Central memory CD8-positive, alpha-beta T cell (primary cell): ENCODE measurements around the gene MBD2.
A peak's percentile ranks its signal among the peaks of the same experiment; 100 is the strongest.

ENCODE experiments used
- ATAC-seq: fragments of 150-1000 bp; cut with Tn5 transposase; replicated peaks from 2 replicates; pipeline ENCODE4 v1.10.0; 2022; ENCODE audit warnings: mild to moderate bottlenecking, moderate FRiP score, moderate number of reproducible peaks; ENCODE audit not compliant: poor library complexity, severe bottlenecking; ENCODE audit errors: extremely low read depth
- DNase-seq, 2 donors: peaks; one replicate each; pipeline ENCODE4 v3.0.0; 2021; ENCODE audit warnings: low spot score in 2 of 2
- H3K27ac Mint-ChIP-seq: one replicate; pipeline ENCODE4 v1.8.0; 2022; ENCODE audit warnings: low read depth, mild to moderate bottlenecking, moderate library complexity, mixed read lengths
- H3K27me3 Mint-ChIP-seq: one replicate; pipeline ENCODE4 v1.8.0; 2022; ENCODE audit warnings: mixed read lengths
- H3K36me3 Mint-ChIP-seq: one replicate; pipeline ENCODE4 v1.8.0; 2022; ENCODE audit warnings: mild to moderate bottlenecking, moderate library complexity, mixed read lengths; ENCODE audit not compliant: insufficient read depth
- H3K4me1 Mint-ChIP-seq: one replicate; pipeline ENCODE4 v1.8.0; 2022; ENCODE audit warnings: mixed read lengths
- H3K4me3 Mint-ChIP-seq: one replicate; pipeline ENCODE4 v1.8.0; 2022; ENCODE audit warnings: mild to moderate bottlenecking, moderate library complexity, mixed read lengths
- H3K9me3 Mint-ChIP-seq: one replicate; pipeline ENCODE4 v1.8.0; 2022; ENCODE audit warnings: mixed read lengths

MBD2 gene

GRCh38 chr18:54183390-54183789 lies 41.1 kb downstream of the MBD2 start:
- Mint-ChIP-seq H3K9me3 (no peaks in the 10 kb centered on the region), H3K4me3 (no peak overlapping the region), H3K27ac (no peak overlapping the region), H3K4me1 (no peaks in the 10 kb centered on the region), H3K27me3 (no peaks in the 10 kb centered on the region), H3K36me3 (peaks cover 12% of the 10 kb centered on the region)
- ATAC-seq (no peak), DNase-seq (no peak)

GRCh38 chr18:54181856-54182602 lies 42.4 kb downstream of the MBD2 start:
- Mint-ChIP-seq H3K27ac (no peak overlapping the region), H3K4me1 (no peaks in the 10 kb centered on the region), H3K27me3 (no peaks in the 10 kb centered on the region), H3K36me3 (peaks cover 7% of the 10 kb centered on the region), H3K9me3 (no peaks in the 10 kb centered on the region), H3K4me3 (no peak overlapping the region)
- DNase-seq (no peak), ATAC-seq (no peak)

- peaks cover 26% of the 10 kb centered on the region for H3K4me1 Mint-ChIP-seq
- no peak for DNase-seq
- H3K4me3 Mint-ChIP-seq, result no peak overlapping the region
- H3K27me3 Mint-ChIP-seq, result no peaks in the 10 kb centered on the region
- no peaks in the 10 kb centered on the region for H3K9me3 Mint-ChIP-seq
- H3K27ac Mint-ChIP-seq, result peak overlapping the region; percentile 52
- no peak for ATAC-seq
- H3K36me3 Mint-ChIP-seq, result peaks cover 7% of the 10 kb centered on the region
These were observed 50.4 kb downstream of the MBD2 start for GRCh38 chr18:54173980-54174630.

- ATAC-seq (no peak), DNase-seq (no peak)
- peaks cover 6% of the 10 kb centered on the region for H3K36me3 Mint-ChIP-seq
- no peaks in the 10 kb centered on the region for H3K27me3 Mint-ChIP-seq
- no peaks in the 10 kb centered on the region for H3K9me3 Mint-ChIP-seq
- H3K4me1 Mint-ChIP-seq, result peaks cover 26% of the 10 kb centered on the region
- no peak overlapping the region for H3K27ac Mint-ChIP-seq
- no peak overlapping the region for H3K4me3 Mint-ChIP-seq
These were observed 51.2 kb downstream of the MBD2 start for GRCh38 chr18:54173250-54173649.

GRCh38 chr18:54169431-54170403 lies 54.8 kb downstream of the MBD2 start:
- Mint-ChIP-seq H3K27ac (peak overlapping the region; percentile 35), H3K9me3 (no peaks in the 10 kb centered on the region), H3K4me3 (no peak overlapping the region), H3K36me3 (peaks cover 8% of the 10 kb centered on the region), H3K4me1 (peaks cover 12% of the 10 kb centered on the region), H3K27me3 (no peaks in the 10 kb centered on the region)
- DNase-seq (no peak), ATAC-seq (no peak)

GRCh38 chr18:54165450-54165849 lies 59.0 kb downstream of the MBD2 start:
- H3K9me3 Mint-ChIP-seq, result no peaks in the 10 kb centered on the region
- peaks cover 38% of the 10 kb centered on the region for H3K36me3 Mint-ChIP-seq

GRCh38 chr18:54163453-54163852 lies 61.0 kb downstream of the MBD2 start:
- Mint-ChIP-seq H3K4me1 (peaks cover 4% of the 10 kb centered on the region), H3K27me3 (no peaks in the 10 kb centered on the region), H3K9me3 (no peaks in the 10 kb centered on the region), H3K36me3 (peaks cover 49% of the 10 kb centered on the region), H3K27ac (no peak overlapping the region), H3K4me3 (no peak overlapping the region)
- no peak for DNase-seq
- no peak for ATAC-seq

More at GRCh38 chr18:54165450-54165849, 59.0 kb downstream of the MBD2 start:
- H3K27ac Mint-ChIP-seq, result no peak overlapping the region
- ATAC-seq, result no peak
- H3K4me1 Mint-ChIP-seq, result peaks cover 4% of the 10 kb centered on the region
- H3K4me3 Mint-ChIP-seq, result no peak overlapping the region
- DNase-seq, result no peak
- H3K27me3 Mint-ChIP-seq, result no peaks in the 10 kb centered on the region

- no peak overlapping the region for H3K27ac Mint-ChIP-seq
- DNase-seq (no peak), ATAC-seq (no peak)
- H3K27me3 Mint-ChIP-seq, result no peaks in the 10 kb centered on the region
- H3K9me3 Mint-ChIP-seq, result no peaks in the 10 kb centered on the region
- peaks cover 4% of the 10 kb centered on the region for H3K4me1 Mint-ChIP-seq
- H3K36me3 Mint-ChIP-seq, result peaks cover 56% of the 10 kb centered on the region
- no peak overlapping the region for H3K4me3 Mint-ChIP-seq
These were observed 62.0 kb downstream of the MBD2 start for GRCh38 chr18:54162431-54162830.

GRCh38 chr18:54161267-54161666 lies 63.2 kb downstream of the MBD2 start:
- H3K36me3 Mint-ChIP-seq, result peaks cover 56% of the 10 kb centered on the region
- no peaks in the 10 kb centered on the region for H3K9me3 Mint-ChIP-seq
- no peak overlapping the region for H3K4me3 Mint-ChIP-seq
- DNase-seq (no peak), ATAC-seq (no peak)
- H3K4me1 Mint-ChIP-seq, result peaks cover 4% of the 10 kb centered on the region
- H3K27me3 Mint-ChIP-seq, result no peaks in the 10 kb centered on the region
- H3K27ac Mint-ChIP-seq, result no peak overlapping the region

- Mint-ChIP-seq H3K27me3 (no peaks in the 10 kb centered on the region), H3K27ac (no peak overlapping the region), H3K4me3 (no peak overlapping the region), H3K4me1 (peaks cover 4% of the 10 kb centered on the region), H3K9me3 (no peaks in the 10 kb centered on the region), H3K36me3 (peaks cover 56% of the 10 kb centered on the region)
- DNase-seq (no peak), ATAC-seq (no peak)
These were observed 64.6 kb downstream of the MBD2 start for GRCh38 chr18:54159906-54160305.

- peaks cover 4% of the 10 kb centered on the region for H3K4me1 Mint-ChIP-seq
- DNase-seq (no peak), ATAC-seq (no peak)
- no peaks in the 10 kb centered on the region for H3K9me3 Mint-ChIP-seq
- no peak overlapping the region for H3K27ac Mint-ChIP-seq
- H3K36me3 Mint-ChIP-seq, result peaks cover 49% of the 10 kb centered on the region
- H3K4me3 Mint-ChIP-seq, result no peak overlapping the region
- no peaks in the 10 kb centered on the region for H3K27me3 Mint-ChIP-seq
These were observed 66.7 kb downstream of the MBD2 start for GRCh38 chr18:54157646-54158385.

GRCh38 chr18:54155412-54155811 lies 69.1 kb downstream of the MBD2 start:
- ATAC-seq (no peak), DNase-seq (no peak)
- Mint-ChIP-seq H3K36me3 (peaks cover 34% of the 10 kb centered on the region), H3K9me3 (no peaks in the 10 kb centered on the region), H3K4me3 (no peak overlapping the region), H3K27ac (no peak overlapping the region), H3K27me3 (no peaks in the 10 kb centered on the region), H3K4me1 (no peaks in the 10 kb centered on the region)
